Common myeloid progenitor, CD34-positive (primary cell): ENCODE data around the gene CCT5.
A peak's percentile ranks its signal among the peaks of the same experiment; 100 is the strongest.
"Not testable (repeated sequence)": the region's sequence is repeated elsewhere in the genome, so short reads cannot be mapped to it uniquely, and the experiment has no call there.

Experiments used
- CTCF ChIA-PET: fragments of 350-600 bp; sonication (Branson Sonifier 250); formaldehyde crosslinking; loops from one replicate; lab custom pipeline; 2021; ENCODE audit warnings: antibody characterized with exemption; lab: Charles Lee
- POLR2A ChIA-PET: fragments of 350-600 bp; sonication (Branson Sonifier 250); formaldehyde crosslinking; loops from one replicate; lab custom pipeline; 2021; ENCODE audit warnings: antibody characterized with exemption; lab: Charles Lee
- DNase-seq, 3 donors: peaks; one replicate each; pipeline versions ENCODE4 v3.0.0 to v3.0.0-alpha.2; 2013
- H3K27ac ChIP-seq, 2 experiments: 1 replicate in 1 of 2; 2 replicates in 1 of 2; pipeline ENCODE4 v1.7.0; 2013; ENCODE audit warnings: inconsistent platforms in 2 of 2, low read length in 2 of 2, mild to moderate bottlenecking in 2 of 2, low read depth in 1 of 2, moderate library complexity in 1 of 2; ENCODE audit not compliant: severe bottlenecking in 2 of 2, insufficient read depth in 1 of 2, poor library complexity in 1 of 2
- H3K27me3 ChIP-seq, 5 experiments: replicated peaks in 2 of 5; 1 replicate in 3 of 5; 2 replicates in 2 of 5; pipeline versions ENCODE4 v1.6.1 to v1.7.0; 2013; ENCODE audit warnings: low read length in 4 of 5, mild to moderate bottlenecking in 2 of 5, moderate library complexity in 2 of 5, inconsistent platforms in 1 of 5; ENCODE audit not compliant: insufficient read depth in 5 of 5, control insufficient read depth in 4 of 5
- H3K36me3 ChIP-seq, 4 experiments: 1 replicate in 2 of 4; 2 replicates in 2 of 4; pipeline versions ENCODE4 v1.6.1 to v1.7.0; 2013; ENCODE audit warnings: low read length in 3 of 4, control low read depth in 1 of 4, mild to moderate bottlenecking in 1 of 4; ENCODE audit not compliant: control insufficient read depth in 4 of 4, insufficient read depth in 4 of 4
- H3K4me1 ChIP-seq, 4 experiments: 1 replicate in 3 of 4; 2 replicates in 1 of 4; pipeline versions ENCODE4 v1.6.1 to v1.7.1; 2013; ENCODE audit warnings: low read length in 3 of 4, mild to moderate bottlenecking in 3 of 4, control low read depth in 1 of 4, inconsistent platforms in 1 of 4, moderate library complexity in 1 of 4; ENCODE audit not compliant: control insufficient read depth in 4 of 4, insufficient read depth in 4 of 4; ENCODE audit errors: control extremely low read depth in 1 of 4
- H3K4me3 ChIP-seq, 7 experiments: 1 replicate in 4 of 7; 2 replicates in 3 of 7; pipeline versions ENCODE4 v1.5.1 to v1.7.0; 2013; ENCODE audit warnings: mild to moderate bottlenecking in 7 of 7, low read length in 6 of 7, moderate library complexity in 6 of 7, inconsistent platforms in 2 of 7, low read depth in 2 of 7, control low read depth in 1 of 7; ENCODE audit not compliant: insufficient read depth in 4 of 7, control insufficient read depth in 1 of 7; ENCODE audit errors: extremely low read depth in 1 of 7
- H3K9me3 ChIP-seq, 5 experiments: 1 replicate in 4 of 5; 2 replicates in 1 of 5; pipeline versions ENCODE4 v1.6.1 to v1.7.1; 2013; ENCODE audit warnings: low read length in 4 of 5, mild to moderate bottlenecking in 2 of 5, inconsistent platforms in 1 of 5, low read depth in 1 of 5, moderate library complexity in 1 of 5; ENCODE audit not compliant: control insufficient read depth in 4 of 5, insufficient read depth in 2 of 5; ENCODE audit errors: control extremely low read depth in 1 of 5
- WGBS: methylation state at CpG from one replicate; pipeline ENCODE4 v1.1.5; 2013; ENCODE audit not compliant: insufficient coverage; 5-methylcytosine and 5-hydroxymethylcytosine counted together

The CCT5 gene

GRCh38 chr5:10244342-10244944, 5.6 kb upstream of the CCT5 start:
- no peaks in the 10 kb centered on the region for H3K36me3 ChIP-seq
- WGBS, result 100% methylated on average over 5 of the region's 10 CpGs
- POLR2A ChIA-PET, result no interaction called here
- H3K4me1 ChIP-seq, result peaks cover 0 to 12% (median 8%) of the 10 kb centered on the region in 4 experiments
- DNase-seq, result no peak
- CTCF ChIA-PET, result no interaction called here
- no peaks in the 10 kb centered on the region for H3K27me3 ChIP-seq
- no peak overlapping the region for H3K27ac ChIP-seq
- no peak overlapping the region for H3K4me3 ChIP-seq
- no peaks in the 10 kb centered on the region for H3K9me3 ChIP-seq

- no peak overlapping the region for H3K27ac ChIP-seq
- POLR2A ChIA-PET, result no interaction called here
- CTCF ChIA-PET, result no interaction called here
- H3K27me3 ChIP-seq, result no peaks in the 10 kb centered on the region
- H3K4me3 ChIP-seq, result no peak overlapping the region
- no peak for DNase-seq
- H3K9me3 ChIP-seq, result no peaks in the 10 kb centered on the region
- 100% methylated on average over 3 of the region's 3 CpGs for WGBS
- H3K36me3 ChIP-seq, result peaks cover 0 to 5% (median 0%) of the 10 kb centered on the region in 4 experiments
- H3K4me1 ChIP-seq, result peaks cover 10 to 21% (median 16%) of the 10 kb centered on the region in 4 experiments
Observed at GRCh38 chr5:10246761-10247160, 3.3 kb upstream of the CCT5 start.

DNA sequence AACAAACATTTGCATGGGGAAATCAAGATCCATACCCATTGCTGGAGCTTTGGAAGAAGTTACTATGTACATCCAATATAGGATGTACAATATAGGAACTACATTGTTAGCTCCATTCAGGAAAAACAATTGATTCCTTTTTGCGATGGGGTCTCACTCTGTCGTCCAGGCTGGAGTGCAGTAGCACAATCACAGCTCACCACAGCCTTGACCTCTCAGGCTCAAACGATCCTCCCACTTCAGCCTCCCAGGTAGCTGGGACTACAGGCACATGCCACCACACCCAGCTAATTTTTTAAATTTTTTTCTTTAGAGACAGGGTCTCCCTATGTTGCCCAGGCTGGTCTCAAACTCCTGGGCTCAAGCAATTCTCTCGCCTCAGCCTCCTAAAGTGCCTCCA, 2.9 kb upstream of the CCT5 start:
- H3K36me3 ChIP-seq, H3K9me3 ChIP-seq, CTCF ChIA-PET, H3K4me3 ChIP-seq, DNase-seq, POLR2A ChIA-PET, H3K27me3 ChIP-seq, H3K27ac ChIP-seq: not testable (repeated sequence)
- peaks cover 14 to 25% (median 21%) of the 10 kb centered on the region in 4 experiments for H3K4me1 ChIP-seq
- 92% methylated on average over 3 of the region's 4 CpGs for WGBS

DNA sequence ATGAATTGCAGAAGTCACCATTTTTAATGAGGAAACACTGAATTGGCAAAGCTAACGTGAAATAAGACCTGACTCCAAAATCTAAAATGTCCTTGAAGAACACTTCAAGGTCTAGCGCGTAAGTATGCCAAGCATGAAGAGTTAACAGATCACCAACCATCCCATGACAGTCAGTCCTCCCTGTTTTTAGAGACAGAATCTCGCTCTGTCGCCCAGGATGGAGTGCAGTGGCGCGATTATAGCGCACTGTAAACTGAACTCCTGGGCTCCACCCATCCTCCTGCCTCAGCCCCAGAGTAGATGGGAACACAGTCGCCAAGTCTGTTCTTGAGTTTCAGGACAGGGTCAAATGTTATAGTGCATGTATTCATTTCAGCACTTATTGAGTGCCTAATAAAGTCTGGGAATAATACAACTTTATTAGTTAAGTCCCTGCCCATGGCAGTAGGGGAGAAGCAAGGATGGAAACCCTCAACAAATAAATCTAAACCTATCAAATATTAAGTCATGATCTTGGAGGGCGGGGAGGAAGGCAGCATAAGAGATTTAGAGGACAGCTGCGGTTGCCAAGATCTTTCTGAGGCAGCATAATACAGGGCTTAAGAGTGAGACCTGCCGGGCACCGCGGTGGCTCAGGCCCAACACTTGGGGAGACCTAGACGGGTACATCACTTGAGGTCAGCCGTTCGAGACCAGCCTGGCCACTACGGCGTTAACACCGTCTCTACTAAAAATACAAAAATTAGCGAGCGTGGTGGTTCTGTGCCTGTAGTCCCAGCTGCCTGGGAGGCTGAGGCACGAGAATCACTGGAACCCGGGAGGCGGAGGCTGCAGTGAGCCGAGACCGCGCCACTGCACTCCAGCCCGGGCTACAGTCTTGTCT, 1.5 kb upstream of the CCT5 start:
- Histone ChIP-seq H3K27me3 (no peaks in the 10 kb centered on the region), H3K4me3 (peak overlapping the region; percentile 87 to 99 (median 96)), H3K4me1 (peaks cover 14 to 31% (median 22%) of the 10 kb centered on the region in 4 experiments), H3K36me3 (peaks cover 0 to 17% (median 2%) of the 10 kb centered on the region in 4 experiments), H3K9me3 (no peaks in the 10 kb centered on the region), H3K27ac (peak overlapping the region; percentile 100)
- CTCF ChIA-PET, result no interaction called here
- DNase-seq, result peak in 1 of 3 donors; percentile 7
- POLR2A ChIA-PET, result interaction anchor here (0.6 kb wide), 1 partner anchor 395 kb away, joined by 3 read pairs; no protein-coding TSS in a partner anchor
- 69% methylated on average over 26 of the region's 29 CpGs for WGBS

- no peaks in the 10 kb centered on the region for H3K27me3 ChIP-seq
- H3K9me3 ChIP-seq, result no peaks in the 10 kb centered on the region
- H3K4me3 ChIP-seq, result peak overlapping the region; percentile 87 to 99 (median 96)
- peak overlapping the region; percentile 100 for H3K27ac ChIP-seq
- peaks cover 7 to 39% (median 16%) of the 10 kb centered on the region in 4 experiments for H3K36me3 ChIP-seq
- CTCF ChIA-PET, result interaction anchor here (1.1 to 1.8 kb wide), 2 partner anchors 10 to 12 kb away, joined by 3 to 10 read pairs; no protein-coding TSS in a partner anchor
- WGBS, result under 1% methylated on average over 19 of the region's 21 CpGs
- POLR2A ChIA-PET, result interaction anchor here (0.6 to 1.3 kb wide), 2 partner anchors 8 to 40 kb away, joined by 3 to 4 read pairs; no protein-coding TSS in a partner anchor
- peak; percentile 7 to 57 (median 45) for DNase-seq
- H3K4me1 ChIP-seq, result peaks cover 14 to 31% (median 22%) of the 10 kb centered on the region in 4 experiments
Observed at GRCh38 chr5:10250806-10251276, 761 bp downstream of the CCT5 start.

DNA sequence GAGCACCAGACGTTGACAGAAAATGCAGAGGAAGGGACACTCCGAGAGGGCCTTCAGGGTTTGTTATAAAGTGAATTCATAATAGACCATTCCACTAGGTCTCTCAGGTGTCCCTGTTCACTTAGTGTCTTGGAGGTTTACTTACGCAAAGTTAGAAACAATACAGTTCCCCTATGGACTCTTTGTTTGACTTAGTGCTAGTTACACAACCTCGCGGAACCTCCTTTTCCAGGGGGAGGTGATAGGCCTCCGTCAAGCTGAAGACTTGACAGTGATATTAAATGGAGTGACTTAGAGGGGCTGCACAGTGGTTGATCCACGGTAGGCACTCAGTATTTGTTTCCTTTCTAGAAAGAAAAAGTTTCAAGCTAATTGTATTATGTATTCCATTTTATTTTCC, 1.3 kb downstream of the CCT5 start:
- H3K27me3 ChIP-seq, result no peaks in the 10 kb centered on the region
- ChIA-PET POLR2A (interaction anchor here (0.6 kb wide), 1 partner anchor 39 kb away, joined by 3 read pairs; no protein-coding TSS in a partner anchor), CTCF (interaction anchor here (1.1 to 1.8 kb wide), 2 partner anchors 9 to 12 kb away, joined by 3 to 10 read pairs; no protein-coding TSS in a partner anchor)
- DNase-seq, result no peak
- H3K9me3 ChIP-seq, result no peaks in the 10 kb centered on the region
- peaks cover 10 to 45% (median 20%) of the 10 kb centered on the region in 4 experiments for H3K36me3 ChIP-seq
- peak overlapping the region in 6 of 7 experiments; percentile 87 to 99 (median 97) for H3K4me3 ChIP-seq
- peak overlapping the region; percentile 100 for H3K27ac ChIP-seq
- WGBS, result 10% methylated on average over 2 of the region's 7 CpGs
- H3K4me1 ChIP-seq, result peaks cover 14 to 31% (median 22%) of the 10 kb centered on the region in 4 experiments
